Glomerular endothelial cell (primary cell): ENCODE data around the gene SLC9A7. TPM values are rescaled to one million over a fixed set of nuclear protein-coding genes. Genes with fewer than 3 reads are reported as not detected.

Experiments
- DNase-seq: peaks from one replicate; pipeline ENCODE4 v3.0.0-alpha.2; 2011; ENCODE audit warnings: low read depth, low spot score; ENCODE audit errors: extremely low read depth
- total RNA-seq: library from RNA; depleted of rRNA; stranded (reverse); fragments of >200 nt; gene quantifications from 2 replicates; pipeline ENCODE4 v1.2.3, GENCODE V29; 2015

The SLC9A7 gene
- total RNA-seq, 1 donor from 2014 or later: 7.1 TPM

DNA sequence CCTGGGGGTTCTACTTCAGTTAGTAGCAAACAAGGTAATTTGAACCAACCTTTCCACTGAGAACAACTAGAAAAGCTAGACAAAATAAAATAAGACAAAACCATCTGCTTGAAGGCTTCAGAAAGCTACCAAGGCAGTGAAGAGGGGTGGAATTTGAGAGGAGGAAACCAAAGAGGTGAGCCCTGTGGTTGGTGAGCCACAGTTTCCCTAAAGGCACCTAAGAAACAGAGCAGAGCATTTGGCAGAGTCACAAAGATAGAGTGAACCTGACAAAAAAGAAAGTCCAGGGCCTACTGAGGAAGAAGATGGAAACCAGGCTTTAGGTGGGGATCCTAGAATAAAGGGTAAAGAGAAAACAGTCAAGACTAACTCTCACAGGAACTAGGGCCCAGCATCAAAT is 141.0 kb downstream of the SLC9A7 start:
- no peak for DNase-seq

DNA sequence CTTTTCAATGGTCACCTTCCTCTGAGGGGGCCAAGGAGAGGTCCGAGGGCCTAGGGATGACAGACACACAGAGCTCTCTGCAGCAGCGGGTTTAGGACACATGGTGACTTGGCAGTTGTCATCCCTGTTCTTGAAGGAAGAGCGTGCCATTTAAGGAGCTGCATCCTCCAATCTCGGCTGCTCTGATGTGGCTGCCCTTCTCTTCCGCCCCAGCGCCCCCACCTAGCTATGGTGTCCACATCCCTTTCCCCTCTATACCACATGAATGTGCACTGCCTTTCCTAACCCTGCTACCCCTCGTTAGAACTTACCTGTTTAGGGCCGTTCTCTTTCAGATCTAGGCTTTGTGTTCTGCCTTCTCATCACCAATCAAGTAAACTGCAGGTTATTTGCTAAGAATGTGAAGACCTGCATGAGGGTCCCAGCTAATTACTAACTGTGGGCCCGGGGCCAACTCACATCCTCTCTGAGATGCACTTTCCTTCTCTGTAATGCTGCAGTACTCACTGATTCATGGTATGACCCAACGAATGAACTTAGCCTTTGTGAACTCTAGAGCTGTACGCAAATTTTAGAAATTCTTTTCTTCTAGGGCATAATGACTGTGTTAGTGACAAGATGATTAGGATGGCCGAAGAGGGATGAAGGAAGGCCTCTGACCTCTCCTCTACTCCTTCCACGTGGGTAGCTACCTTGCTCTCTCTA is 147.1 kb downstream of the SLC9A7 start:
- no peak for DNase-seq

DNA sequence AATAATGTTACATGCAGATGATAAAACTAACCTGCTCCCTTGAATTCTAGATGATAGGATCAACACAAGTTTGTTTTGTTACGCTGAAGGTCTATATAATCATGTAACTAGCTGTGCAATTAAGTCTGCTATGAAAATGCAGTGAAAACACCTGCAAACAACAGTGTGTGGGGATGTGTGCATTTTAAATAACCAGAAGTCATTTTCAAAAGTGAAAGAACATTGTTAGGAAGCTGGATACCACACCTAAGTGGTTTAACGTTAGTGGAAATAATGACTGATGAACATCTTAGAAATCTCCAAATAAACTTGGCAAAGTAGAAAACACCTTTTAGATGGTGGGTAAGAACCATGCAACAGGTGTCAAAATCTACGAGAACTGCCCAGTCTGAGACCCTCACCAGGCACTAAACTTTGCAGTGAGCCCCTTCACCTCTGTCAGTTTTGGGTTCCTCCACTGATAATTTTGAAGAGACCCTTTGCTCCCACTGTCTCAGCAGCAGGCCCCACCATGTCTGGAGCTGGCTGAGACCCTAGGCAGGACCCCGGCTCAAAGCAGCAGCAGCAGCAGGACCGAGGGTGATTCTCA is 148.8 kb downstream of the SLC9A7 start:
- no peak for DNase-seq

DNA sequence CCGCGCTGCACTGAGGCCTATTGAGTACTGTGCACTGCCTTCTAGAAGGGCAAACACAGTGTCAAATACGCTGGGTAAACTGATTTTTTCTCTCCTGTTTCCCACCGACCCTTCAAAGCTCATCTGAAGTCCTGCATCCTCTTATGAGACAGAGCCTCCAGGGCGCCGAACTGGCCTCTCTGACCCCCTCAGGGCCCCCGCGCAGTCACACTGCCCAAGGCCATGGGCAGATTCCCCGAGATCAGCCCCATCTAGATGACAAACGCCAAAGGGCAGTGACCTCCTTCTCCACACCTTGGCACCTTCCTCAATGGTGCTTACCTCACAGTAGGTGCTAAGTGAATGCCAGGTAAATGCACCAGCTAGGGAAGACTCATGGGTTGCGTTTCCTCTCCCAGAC is 151.0 kb downstream of the SLC9A7 start:
- no peak for DNase-seq

DNA sequence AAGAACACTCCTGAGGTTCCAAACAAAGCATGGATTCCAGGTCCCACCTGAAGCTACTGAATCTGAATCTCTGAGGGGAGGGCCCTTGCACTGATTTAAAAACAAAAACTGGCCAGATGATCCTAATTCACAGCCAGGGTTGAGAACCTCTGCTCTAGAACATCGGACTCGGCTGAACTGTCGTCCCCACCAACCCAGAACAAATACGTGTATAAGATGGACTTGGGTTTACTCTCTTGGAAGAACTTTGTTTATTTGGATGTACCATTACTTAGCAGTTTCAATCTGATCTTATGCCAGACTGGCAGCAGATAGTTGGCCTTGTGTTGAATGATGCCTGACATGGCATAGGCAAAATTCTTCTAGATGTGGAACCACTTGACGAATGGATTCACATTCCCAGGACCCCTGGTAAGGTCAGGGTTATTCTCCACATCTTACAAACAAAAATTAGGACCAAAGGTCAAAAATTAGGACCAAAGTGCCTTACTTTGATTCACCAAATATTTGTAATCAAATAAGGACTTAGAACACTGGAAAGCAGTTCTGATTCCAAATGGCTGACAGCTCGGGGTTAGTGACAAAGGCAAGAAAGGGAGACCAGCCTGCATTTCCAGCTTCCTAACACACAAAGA is 156.3 kb downstream of the SLC9A7 start:
- no peak for DNase-seq

DNA sequence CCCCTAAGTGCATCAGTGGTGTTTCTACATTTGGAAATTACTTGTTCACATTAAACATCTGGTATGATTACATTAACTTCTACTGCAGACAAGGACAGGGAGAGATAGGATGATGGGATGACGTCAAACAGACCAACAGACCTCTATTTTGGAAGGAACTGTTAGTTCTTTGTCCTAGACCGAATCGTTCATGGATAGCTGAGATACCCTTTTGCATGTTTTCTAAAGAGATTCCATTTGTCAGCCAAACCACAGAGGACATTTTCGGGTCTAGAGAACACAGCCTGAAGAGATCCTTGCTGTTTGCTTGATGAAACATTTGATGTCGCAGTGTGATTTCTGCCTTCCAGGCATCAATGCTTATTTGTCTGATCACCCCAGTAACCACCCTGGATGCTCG is 157.6 kb downstream of the SLC9A7 start:
- DNase-seq: no peak

DNA sequence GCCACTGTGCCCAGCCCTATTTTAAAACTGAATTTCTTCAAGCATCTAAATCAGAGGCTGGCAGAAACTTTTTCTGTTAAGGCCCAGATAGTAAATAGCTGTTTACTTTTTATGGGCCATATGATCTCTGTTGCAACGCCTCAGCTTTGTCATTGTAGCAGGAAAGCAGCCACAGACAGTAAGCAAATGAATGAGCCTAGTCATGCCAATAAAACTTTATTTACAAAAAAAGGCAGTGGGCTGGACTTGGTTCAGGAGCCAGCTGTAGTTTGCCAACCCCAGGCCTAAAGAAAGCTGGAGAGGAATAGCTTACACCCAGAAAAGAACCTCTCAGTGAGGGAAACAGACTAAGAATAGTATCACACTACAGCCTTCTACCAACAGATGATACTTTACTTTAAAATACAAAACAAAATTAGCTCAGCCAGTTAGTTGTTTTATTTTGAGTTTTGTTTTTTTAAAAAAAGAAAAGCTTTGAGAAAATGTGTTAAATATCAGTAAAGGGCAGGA is 159.8 kb downstream of the SLC9A7 start:
- DNase-seq: no peak

DNA sequence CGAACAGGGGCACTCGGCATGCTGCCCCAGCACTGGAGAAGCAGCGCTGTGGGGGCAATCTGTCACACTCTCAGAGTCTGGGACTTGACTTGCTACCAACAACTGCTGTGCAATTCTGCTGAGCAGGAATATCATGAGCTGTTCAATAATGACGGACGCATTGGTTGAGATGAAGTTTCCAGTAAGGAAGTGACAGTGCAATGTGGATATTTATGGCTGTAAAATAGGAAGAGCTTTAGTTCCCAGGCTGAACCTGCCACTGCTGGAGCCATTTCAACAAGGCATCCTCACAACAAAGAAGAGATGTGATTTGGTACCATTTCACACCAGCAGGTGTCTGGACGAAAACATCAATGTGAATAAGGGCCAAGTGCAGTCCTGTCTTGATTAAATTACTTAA is 161.1 kb downstream of the SLC9A7 start:
- DNase-seq: no peak

DNA sequence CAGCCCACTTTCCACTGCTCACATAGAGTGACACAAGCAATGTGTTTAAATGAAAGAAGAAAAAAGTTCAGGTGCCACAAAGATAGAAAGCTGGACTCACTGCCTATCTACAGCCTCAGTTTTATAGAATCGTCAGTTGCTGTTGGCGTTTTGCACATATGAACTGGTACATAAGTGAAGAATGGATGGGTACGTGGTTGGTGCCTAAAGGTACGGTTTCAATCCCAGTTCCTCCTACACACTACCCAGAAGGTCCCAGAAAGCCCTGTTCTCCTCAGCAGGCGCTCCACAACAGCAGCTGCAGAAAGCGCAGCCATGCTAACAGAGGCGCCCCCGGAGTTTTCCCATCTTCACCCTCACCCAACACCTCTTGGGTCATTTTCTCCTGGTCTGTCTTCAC is 161.7 kb downstream of the SLC9A7 start:
- no peak for DNase-seq

DNA sequence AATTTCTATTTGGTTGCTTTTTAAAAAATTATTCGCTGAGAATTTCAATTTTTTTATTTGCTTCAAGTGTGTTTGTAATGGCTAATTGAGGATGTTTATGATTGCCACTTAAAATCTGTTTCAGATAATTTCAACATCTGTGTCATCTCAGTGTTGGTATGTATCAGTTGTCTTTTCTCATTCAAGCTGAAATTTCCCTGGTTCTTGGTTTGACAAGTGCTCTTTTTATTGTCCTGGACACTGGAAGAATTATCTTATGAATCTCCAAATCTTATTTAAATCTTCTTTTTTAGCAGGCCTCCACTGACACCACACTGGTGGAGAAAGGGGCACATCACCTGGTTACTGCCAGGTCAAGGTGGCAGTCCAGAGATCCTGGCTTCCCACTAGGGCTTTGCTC is 163.8 kb downstream of the SLC9A7 start:
- no peak for DNase-seq

DNA sequence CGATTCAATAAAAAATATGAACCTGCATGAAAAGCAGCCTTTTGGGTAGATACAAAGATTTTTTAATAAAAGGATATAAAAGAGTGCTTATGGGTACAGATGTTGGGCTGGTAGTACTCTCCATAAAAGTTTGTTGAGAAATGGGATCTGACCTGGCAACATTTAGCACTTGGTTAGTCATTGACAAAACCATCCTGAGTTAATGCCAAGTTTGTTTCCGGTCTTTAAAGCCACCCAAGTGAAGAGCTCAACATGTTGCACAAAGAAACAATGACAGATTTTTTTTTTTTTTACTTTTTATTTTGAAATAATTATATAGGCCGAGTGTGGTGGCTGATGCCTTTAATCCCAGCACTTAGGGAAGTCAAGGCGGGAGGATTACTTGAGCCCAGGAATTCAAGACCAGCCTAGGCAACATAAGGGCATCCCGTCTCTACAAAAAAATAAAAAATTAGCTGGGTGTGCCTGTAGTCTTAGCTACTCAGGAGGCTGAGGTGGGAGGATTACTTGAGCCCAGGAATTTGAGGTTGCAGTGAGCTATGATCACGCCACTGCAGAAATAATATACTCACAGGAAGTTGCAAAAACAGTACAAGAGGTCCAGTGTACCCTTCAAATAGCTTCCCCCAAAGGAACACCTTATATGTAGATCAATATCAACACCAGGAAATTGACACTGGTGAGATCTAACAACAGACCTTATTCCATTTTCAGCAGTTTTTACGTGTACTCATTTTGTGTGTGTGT is 168.8 kb downstream of the SLC9A7 start:
- DNase-seq: no peak

DNA sequence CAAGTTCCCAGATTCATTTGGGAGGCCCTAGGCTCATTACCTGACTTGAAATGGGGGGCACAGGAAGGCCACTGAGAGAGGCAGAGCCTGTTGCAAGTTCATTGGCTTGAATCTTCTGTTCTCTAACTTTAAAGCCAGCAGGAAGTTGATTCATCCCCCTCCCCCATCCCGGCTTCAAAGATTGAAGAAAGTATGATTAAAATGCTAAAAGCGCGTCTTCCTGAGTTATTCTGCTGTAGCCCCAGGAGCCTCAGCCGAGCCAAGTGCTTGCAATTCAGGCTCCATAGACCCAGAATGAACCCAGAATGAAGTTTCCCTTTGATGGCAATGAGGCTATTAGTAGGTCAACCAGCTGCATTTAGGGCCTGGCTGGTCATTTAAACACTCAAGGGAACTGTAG is 170.7 kb downstream of the SLC9A7 start:
- no peak for DNase-seq

DNA sequence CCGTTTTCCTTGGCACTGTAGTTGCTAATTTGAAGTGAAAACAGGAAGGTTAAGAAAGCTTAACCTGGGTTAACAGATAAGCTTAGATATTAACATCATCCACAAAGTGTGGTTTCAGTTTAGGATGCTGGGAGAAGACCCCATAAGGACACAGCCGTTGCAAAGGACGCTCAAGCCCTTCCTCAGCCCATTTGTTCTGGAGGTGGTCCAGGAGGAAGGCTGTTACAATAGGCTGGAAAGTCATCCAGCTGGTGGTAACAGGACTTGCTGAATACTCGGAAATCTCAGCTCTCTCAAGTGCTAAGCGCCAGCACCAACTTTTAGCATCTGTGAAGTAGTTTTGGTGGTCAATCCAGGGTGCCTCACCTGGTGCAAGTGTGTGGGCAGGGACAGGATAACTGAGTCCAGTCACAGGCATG is 171.2 kb downstream of the SLC9A7 start:
- DNase-seq: no peak

DNA sequence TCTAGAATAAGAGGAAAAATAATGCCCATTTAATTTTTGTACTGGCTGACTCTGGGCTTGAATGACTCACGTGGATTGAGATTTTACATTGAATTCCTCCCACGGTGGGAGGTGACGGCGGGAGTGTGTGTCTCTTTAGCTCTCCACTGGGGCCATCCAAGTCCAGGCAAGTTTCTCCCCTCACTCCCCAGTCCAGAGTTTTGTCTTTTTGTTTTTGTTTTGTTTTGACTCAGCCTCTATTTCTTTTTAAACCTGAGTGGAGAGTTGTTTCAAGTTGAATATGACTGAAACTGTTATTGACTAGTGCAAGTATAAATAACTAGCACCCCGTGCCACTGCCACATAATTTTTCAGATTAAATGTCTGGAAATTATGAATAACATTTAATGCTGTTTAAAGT is 171.8 kb downstream of the SLC9A7 start:
- DNase-seq: no peak

DNA sequence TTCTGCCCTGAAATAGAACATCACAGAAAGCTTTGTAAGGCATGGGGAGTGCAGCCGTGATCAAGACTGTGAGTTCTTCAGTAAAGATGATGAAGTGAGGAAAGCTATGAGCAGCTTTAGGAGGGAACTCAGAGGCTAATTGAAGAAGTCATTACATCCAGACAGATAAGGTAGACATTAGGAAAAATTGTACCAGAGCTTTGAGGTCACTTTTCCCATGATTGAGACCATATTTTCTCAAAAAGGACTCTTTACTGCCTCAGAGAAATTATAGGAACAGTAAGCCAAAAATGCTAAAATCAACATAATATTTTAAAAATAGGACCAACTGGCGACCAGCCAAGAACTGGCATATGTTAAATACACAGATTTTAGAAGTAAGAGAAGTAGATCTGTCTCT is 174.2 kb downstream of the SLC9A7 start:
- no peak for DNase-seq

DNA sequence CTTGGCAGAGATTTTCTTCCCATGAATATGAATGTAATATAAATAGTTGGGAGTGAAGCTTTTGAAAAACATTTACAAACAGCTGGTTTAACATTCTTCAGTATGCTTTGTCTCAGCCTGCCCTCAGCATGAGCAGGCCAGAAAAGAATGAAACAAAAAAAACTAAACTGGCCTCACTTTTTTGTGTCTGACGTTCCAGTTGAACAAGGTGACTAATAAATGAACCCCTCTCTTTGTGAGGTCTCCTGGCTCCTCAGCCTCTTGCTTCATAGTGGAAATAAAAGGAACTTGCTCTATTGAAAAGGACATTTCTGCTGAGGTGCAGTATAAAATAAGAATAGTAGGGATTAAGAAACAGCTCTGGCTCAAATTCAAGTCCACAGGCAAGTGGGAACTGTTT is 176.0 kb downstream of the SLC9A7 start:
- DNase-seq: no peak

DNA sequence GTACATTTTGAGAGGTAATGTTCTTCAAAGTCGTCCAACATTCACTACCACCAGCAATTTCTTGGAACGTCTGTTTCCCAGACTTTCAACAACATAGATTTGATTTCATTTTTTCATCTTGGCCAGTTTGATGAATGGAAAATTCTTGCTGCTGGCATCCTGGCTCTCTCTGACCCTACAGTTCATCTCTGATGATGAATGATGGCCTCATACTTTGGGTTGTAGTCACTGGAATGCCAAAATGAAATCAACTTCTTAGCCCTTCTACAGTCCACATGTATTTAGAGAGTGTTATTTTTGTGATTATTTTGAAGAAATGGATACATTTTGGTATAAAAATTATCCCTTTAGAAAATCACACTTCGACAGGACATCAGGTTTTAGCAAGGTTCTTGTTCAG is 176.6 kb downstream of the SLC9A7 start:
- no peak for DNase-seq

DNA sequence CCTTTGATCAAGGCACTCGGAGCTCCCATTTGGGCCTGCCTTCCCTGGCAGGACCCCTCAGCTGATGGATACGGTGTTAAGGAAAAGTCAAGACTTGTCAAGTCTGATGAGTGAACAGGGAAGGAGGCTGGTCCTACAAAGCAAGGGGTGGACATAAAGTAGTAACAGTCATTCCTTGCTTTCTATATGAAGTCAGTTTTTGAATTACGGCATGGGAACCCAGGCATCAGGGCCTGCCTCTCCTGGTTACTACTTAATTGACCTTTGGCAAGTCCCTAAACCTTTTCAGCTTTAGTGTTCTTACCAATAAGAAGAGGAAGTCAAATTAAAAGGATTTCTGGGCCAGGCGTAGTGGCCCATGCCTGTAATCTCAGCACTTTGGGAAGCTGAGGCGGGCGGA is 178.3 kb downstream of the SLC9A7 start:
- no peak for DNase-seq

DNA sequence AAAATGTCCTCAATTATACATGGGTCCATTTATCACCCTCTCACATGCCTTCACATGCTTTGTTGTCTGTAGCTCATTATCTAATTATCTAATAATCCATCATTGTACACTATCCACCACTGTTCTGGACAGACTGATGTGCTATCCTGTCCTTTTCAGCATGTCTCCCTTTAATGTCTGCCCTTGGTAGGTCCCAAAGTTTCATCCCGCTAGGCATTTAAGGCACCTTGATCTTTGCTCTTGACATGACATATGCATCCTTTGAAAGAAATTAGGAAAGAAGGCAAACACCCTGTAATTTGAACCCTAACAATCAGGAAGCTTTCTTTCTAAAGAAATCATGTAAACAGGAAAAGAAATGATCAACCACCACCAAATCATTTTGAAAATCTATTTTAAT is 179.7 kb downstream of the SLC9A7 start:
- no peak for DNase-seq

DNA sequence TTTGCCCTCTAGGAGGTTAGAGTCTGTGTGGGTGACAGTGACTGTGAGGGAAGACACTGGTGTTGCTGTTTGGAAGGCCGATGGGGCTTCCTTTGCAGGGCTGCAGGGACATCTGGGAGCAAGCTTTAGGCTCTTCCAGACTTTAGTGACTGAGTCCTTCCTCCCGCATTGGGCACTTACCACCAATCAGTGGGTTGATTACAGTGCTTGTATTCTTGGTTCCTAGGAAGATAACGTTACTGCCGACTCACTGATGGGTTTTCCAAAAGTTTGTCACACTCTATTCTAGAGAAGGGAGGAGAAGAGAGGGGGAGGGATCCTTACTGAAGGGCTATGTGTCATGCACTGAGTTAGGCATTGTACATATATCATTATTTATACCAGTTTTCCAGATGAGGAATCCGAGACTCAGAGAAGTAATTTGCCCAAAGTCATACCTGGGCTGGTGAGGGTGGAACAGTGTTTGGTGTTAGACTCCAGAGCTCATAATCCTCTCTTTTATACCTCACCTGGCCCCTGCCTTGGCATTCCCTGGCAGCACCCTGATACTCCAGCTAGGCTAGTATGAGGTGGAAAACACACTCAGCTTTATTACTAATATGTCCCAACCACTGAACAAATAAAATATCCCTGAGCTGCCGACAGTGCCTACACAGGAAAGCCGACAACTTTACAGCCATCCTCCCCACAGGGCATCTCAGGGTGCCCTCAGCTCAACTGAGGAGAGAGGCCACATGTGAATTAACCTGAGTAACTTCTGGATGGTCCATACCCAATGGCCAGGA is 181.5 kb downstream of the SLC9A7 start:
- no peak for DNase-seq

DNA sequence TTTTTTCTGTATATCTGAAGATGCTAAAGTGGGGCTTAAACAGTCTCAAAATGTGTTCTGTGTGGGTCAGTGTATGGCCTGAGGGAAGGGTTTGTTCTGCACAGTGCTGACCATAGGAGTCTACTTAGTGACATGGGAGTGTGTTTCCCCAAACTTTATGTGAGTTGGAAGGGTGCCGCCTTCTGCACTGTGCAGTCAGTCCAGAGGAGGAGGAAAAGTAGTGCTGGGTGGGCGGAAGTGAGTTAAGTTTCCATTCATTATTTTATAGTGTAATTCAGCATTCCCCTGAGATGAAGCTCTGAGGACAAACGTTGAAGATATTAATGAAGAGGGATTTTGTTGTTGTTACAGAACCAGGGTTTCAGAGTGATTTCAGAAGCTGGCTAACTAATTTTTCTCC is 182.5 kb downstream of the SLC9A7 start:
- DNase-seq: no peak
